Upper lobe of left lung (tissue), 6 donors: ENCODE results near the gene FHIT. TPM values are rescaled to one million over a fixed set of nuclear protein-coding genes. Genes with fewer than 3 reads are reported as not detected.
"Not testable (repeated sequence)": the region's sequence is repeated elsewhere in the genome, so short reads cannot be mapped to it uniquely, and the experiment has no call there.

ENCODE experiments used
- ATAC-seq, 2 donors: fragments of 200-7000 bp; cut with Tn5 transposase; one replicate each; pipeline ENCODE4 v1.9.1; 2022; ENCODE audit warnings: mild to moderate bottlenecking in 2 of 2, moderate library complexity in 2 of 2; ENCODE audit not compliant: low FRiP score in 2 of 2
- DNase-seq, 2 donors: peaks; one replicate each; pipeline ENCODE4 v3.0.0-alpha.2; 2019 to 2020
- H3K27ac ChIP-seq, 4 donors: fragments of 200-600 bp; sonication (generic); one replicate each; pipeline ENCODE4 v1.5.1; 2016 to 2019
- H3K27me3 ChIP-seq, 4 donors: fragments of 200-600 bp; sonication (generic); one replicate each; pipeline ENCODE4 v1.5.1; 2017 to 2019
- H3K36me3 ChIP-seq, 4 donors: fragments of 200-600 bp; sonication (generic); one replicate each; pipeline ENCODE4 v1.5.1; 2016 to 2019
- H3K4me1 ChIP-seq, 4 donors: fragments of 200-600 bp; sonication (generic); one replicate each; pipeline ENCODE4 v1.5.1; 2018 to 2019
- H3K4me3 ChIP-seq, 4 donors: fragments of 200-600 bp; sonication (generic); one replicate each; pipeline ENCODE4 v1.5.1; 2017 to 2019; ENCODE audit warnings: mild to moderate bottlenecking in 2 of 4, moderate library complexity in 1 of 4
- H3K9me3 ChIP-seq, 4 donors: fragments of 200-600 bp; sonication (generic); one replicate each; pipeline ENCODE4 v1.5.1; 2018 to 2019
- CTCF ChIP-seq, 6 experiments: fragments of 450-650 bp in 4 of 6; fragments of 200-600 bp in 2 of 6; sonication (generic) in 2 of 6; IDR thresholded peaks; one replicate each; pipeline ENCODE4 v1.5.1; 2016 to 2019; ENCODE audit warnings: antibody characterized with exemption in 6 of 6
- EP300 ChIP-seq, 4 donors: sonication (generic); formaldehyde crosslinking; IDR thresholded peaks; one replicate each; pipeline ENCODE4 v1.5.1; 2017; ENCODE audit warnings: antibody characterized with exemption in 4 of 4, control low read depth in 2 of 4
- POLR2A ChIP-seq, 4 donors: fragments of 450-650 bp; IDR thresholded peaks; one replicate each; pipeline ENCODE4 v1.5.1; 2016 to 2017; ENCODE audit warnings: antibody characterized with exemption in 4 of 4, mild to moderate bottlenecking in 2 of 4
- POLR2AphosphoS5 ChIP-seq, 2 donors: sonication (generic); formaldehyde crosslinking; IDR thresholded peaks; one replicate each; pipeline ENCODE4 v1.5.1; 2017; ENCODE audit warnings: antibody characterized with exemption in 2 of 2
- WGBS, 2 donors: methylation state at CpG; one replicate each; pipeline ENCODE4 v1.1.5; 2017 to 2018; 5-methylcytosine and 5-hydroxymethylcytosine counted together
- total RNA-seq, 6 donors: library from RNA; depleted of rRNA in 4 of 6; stranded (reverse); fragments of >200 nt in 4 of 6; gene quantifications; one replicate each; pipeline versions ENCODE4 v1.1.0 to v1.2.1, GENCODE V29; 2016 to 2021
- donor health status: DM: no; HTN: no; CAD: no; lungs with moderate emphysema.
- donor health status: DM: no; HTN: yes; CAD: no; lungs with severe emphysema.

The FHIT gene
- total RNA-seq, 6 donors from 2014 or later = 6.8 to 56.6 (median 11.1) TPM

- DNase-seq (no peak), ATAC-seq (no peak)
- Histone ChIP-seq H3K27me3 (no peaks in the 10 kb centered on the region), H3K4me1 (no peaks in the 10 kb centered on the region), H3K9me3 (peaks cover 0 to 4% (median 0%) of the 10 kb centered on the region in 4 donors), H3K4me3 (no peak overlapping the region), H3K27ac (no peak overlapping the region), H3K36me3 (no peaks in the 10 kb centered on the region)
- TF ChIP-seq POLR2AphosphoS5 (IDR thresholded peaks at IDR 0.05) (no peak), CTCF (IDR thresholded peaks at IDR 0.05) (no peak), EP300 (IDR thresholded peaks at IDR 0.05) (no peak), POLR2A (IDR thresholded peaks at IDR 0.05) (no peak)
- 62 to 78% methylated on average over 4 of the region's 4 CpGs for WGBS, 2 donors
Measured at GRCh38 chr3:61218504-61218903, 32.7 kb downstream of the FHIT start.

- not testable (repeated sequence) for ATAC-seq, H3K27ac ChIP-seq, H3K9me3 ChIP-seq, DNase-seq, H3K36me3 ChIP-seq, H3K27me3 ChIP-seq, H3K4me3 ChIP-seq, H3K4me1 ChIP-seq
- WGBS, 2 donors = 99% methylated on average over 3 of the region's 3 CpGs
Measured at GRCh38 chr3:61216171-61216570, 35.1 kb downstream of the FHIT start.

- H3K4me1 ChIP-seq = no peaks in the 10 kb centered on the region
- DNase-seq = peak in 1 of 2 donors; percentile 56
- H3K4me3 ChIP-seq = no peak overlapping the region
- no peak overlapping the region for H3K27ac ChIP-seq
- no peaks in the 10 kb centered on the region for H3K36me3 ChIP-seq
- TF ChIP-seq POLR2A (IDR thresholded peaks at IDR 0.05) (no peak), EP300 (IDR thresholded peaks at IDR 0.05) (no peak), CTCF (IDR thresholded peaks at IDR 0.05) (no peak), POLR2AphosphoS5 (IDR thresholded peaks at IDR 0.05) (no peak)
- WGBS, 2 donors = 89 to 98% methylated on average over 13 to 17 of the region's 17 CpGs
- no peaks in the 10 kb centered on the region for H3K27me3 ChIP-seq
- no peak for ATAC-seq
- no peaks in the 10 kb centered on the region for H3K9me3 ChIP-seq
Measured at GRCh38 chr3:61202086-61202485, 49.2 kb downstream of the FHIT start.

GRCh38 chr3:61201071-61201470 lies 50.2 kb downstream of the FHIT start:
- Histone ChIP-seq H3K27me3 (no peaks in the 10 kb centered on the region), H3K4me1 (no peaks in the 10 kb centered on the region), H3K9me3 (no peaks in the 10 kb centered on the region), H3K27ac (no peak overlapping the region), H3K36me3 (no peaks in the 10 kb centered on the region), H3K4me3 (no peak overlapping the region)
- no peak for TF ChIP-seq POLR2A (IDR thresholded peaks at IDR 0.05)
- TF ChIP-seq POLR2AphosphoS5 (IDR thresholded peaks at IDR 0.05) = no peak
- no peak for TF ChIP-seq EP300 (IDR thresholded peaks at IDR 0.05)
- TF ChIP-seq CTCF (IDR thresholded peaks at IDR 0.05) = no peak
- ATAC-seq (no peak), DNase-seq (no peak)
- 72 to 85% methylated on average over 3 of the region's 3 CpGs for WGBS, 2 donors

- no peak overlapping the region for H3K4me3 ChIP-seq
- no peaks in the 10 kb centered on the region for H3K4me1 ChIP-seq
- H3K9me3 ChIP-seq = no peaks in the 10 kb centered on the region
- no peak overlapping the region for H3K27ac ChIP-seq
- H3K27me3 ChIP-seq = no peaks in the 10 kb centered on the region
- TF ChIP-seq POLR2AphosphoS5 (IDR thresholded peaks at IDR 0.05) (no peak), CTCF (IDR thresholded peaks at IDR 0.05) (no peak), EP300 (IDR thresholded peaks at IDR 0.05) (no peak), POLR2A (IDR thresholded peaks at IDR 0.05) (no peak)
- no peaks in the 10 kb centered on the region for H3K36me3 ChIP-seq
- DNase-seq (no peak), ATAC-seq (no peak)
Measured at GRCh38 chr3:61200270-61200669, 51.0 kb downstream of the FHIT start.
